Measurements from ENCODE around the gene PPME1.

Gene PPME1

DNA sequence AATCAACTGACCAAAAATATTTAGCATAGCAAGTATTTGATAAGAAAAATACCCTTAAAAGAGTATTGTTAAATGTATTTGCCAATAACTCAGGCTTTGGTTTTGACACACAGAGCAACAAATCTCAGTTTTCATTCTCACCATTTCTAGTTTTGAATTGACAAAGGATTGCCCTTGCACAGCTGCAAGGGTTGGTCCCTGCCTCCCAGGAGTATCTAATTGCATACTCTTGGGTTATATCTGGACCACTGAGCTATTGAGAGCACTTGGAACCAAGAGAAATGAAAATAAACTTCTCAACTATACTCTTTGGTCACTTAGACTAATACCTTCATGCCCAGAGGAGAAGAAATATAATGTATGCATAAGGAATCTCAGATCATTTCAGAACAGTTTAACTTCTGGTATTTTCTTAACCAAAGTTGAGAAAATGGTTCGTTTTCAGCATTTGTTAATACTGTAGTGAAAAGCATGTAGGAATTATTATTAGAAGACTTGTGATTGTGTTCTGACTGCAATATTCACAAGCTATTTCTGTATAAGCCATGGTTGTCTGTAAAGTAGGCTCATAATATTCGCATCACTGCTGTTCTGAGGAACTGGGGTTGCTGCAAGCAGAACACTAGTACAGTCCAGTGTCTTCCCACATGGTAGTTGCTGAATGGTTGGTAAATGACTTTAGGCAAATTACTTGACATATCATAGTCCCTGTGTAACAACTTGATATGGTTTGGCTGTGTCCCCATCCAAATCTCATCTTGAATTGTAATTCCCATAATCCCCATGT lies 8.2 kb upstream of the PPME1 start:
- peak; percentile 61 for DNase-seq

- no peak for DNase-seq
These were observed 2.3 kb upstream of the PPME1 start for GRCh38 chr11:74168838-74169237.

- DNase-seq = peak; percentile 65
These were observed 1.2 kb upstream of the PPME1 start for GRCh38 chr11:74169738-74170458.

DNA sequence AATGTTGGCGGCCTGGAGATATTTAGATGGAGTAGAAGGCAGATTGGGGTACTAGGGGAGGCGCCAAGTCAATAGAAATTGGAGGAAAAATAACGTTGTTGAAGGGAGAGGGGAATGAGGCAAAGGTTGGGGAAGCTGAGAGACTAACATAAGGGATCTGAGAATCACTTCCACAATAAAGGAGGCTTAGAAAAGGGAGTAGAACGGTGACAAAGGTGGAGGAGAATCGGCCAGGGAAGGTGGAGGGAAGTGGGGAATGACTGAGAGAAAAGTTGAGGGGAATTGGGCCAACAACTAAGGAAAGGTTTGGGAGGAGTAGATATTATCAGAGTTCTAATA lies 510 bp downstream of the PPME1 start:
- DNase-seq = no peak

DNA sequence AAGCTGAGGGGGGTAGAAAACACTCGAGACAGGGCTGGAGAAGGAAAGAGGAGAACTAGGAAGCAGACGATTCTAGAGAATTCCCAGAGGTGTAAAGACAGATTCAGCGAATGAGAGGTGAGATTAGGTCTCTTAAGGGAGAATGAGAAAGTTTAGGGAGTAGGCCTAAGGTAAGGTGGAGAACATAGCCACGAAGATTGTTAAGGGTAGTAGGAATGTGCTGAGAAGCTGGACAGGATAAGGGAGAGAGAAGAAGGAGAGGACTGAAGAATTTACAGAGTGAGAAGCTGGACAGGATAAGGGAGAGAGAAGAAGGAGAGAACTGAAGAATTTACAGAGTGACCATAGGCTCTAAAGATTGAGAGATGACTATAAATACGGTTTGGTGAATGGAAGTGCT lies 908 bp downstream of the PPME1 start:
- peak; percentile 87 for DNase-seq

DNA sequence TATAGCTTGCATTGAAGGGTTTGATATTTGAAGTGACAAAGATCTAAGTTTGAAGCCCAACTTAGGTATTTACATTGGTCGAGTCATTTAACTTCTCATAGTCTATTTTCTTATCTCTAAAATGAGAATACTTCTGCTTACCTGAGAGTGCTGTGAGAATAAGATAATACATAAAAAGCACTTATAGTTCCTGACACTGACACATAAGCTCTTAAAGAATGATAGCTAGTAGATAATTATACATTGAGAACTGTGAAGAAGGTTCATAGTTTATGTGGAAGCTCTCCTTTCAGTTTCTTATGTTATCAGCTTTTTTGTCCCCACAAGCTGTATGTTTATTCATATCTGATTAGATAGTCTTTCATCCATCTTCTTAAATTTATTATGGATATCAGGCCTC lies 4.8 kb downstream of the PPME1 start:
- peak; percentile 78 for DNase-seq

DNA sequence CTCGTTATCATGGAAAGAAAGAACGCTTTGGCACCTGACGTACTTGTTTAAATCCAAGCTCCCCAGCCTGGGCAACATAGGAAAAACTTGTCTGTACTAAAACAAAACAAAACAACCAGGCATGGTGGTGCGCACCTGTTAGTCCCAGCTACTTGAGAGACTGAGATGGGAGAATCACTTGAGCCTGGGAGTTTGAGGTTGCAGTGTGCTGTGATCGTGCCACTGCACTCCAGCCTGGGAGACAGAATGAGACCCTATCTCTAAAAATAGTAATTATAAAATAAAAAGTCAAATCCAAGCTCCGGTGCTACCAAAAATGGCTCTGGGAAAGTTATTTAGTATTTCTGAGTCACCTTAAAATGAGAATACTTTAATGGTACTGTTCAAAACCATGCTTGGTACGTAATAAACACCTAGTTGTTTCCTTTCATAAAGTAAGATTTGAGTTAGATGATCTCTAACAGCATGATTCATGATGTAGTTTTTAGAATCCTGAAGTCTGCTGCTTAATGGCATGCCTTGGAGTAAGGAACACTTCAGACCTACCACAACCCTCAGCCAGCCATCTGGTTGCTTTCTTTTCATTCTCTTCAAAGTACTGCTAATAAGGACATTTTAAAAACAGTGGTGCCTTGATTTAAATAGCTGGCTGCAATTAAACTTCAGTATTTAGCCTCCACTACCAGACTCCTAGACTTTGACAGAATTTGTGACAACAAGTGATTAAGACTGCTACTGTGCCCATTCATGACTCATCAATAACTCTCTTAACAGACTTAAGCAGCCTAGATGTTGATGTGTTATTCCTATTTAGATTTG lies 8.4 kb downstream of the PPME1 start:
- no peak for DNase-seq

- DNase-seq = no peak
These were observed 11.5 kb downstream of the PPME1 start for GRCh38 chr11:74182635-74183034.

- DNase-seq = no peak
These were observed 14.2 kb downstream of the PPME1 start for GRCh38 chr11:74185285-74185684.

- DNase-seq = peak; percentile 74
These were observed 14.6 kb downstream of the PPME1 start for GRCh38 chr11:74185695-74186094.

GRCh38 chr11:74195828-74196227 lies 24.7 kb downstream of the PPME1 start:
- DNase-seq = no peak

DNA sequence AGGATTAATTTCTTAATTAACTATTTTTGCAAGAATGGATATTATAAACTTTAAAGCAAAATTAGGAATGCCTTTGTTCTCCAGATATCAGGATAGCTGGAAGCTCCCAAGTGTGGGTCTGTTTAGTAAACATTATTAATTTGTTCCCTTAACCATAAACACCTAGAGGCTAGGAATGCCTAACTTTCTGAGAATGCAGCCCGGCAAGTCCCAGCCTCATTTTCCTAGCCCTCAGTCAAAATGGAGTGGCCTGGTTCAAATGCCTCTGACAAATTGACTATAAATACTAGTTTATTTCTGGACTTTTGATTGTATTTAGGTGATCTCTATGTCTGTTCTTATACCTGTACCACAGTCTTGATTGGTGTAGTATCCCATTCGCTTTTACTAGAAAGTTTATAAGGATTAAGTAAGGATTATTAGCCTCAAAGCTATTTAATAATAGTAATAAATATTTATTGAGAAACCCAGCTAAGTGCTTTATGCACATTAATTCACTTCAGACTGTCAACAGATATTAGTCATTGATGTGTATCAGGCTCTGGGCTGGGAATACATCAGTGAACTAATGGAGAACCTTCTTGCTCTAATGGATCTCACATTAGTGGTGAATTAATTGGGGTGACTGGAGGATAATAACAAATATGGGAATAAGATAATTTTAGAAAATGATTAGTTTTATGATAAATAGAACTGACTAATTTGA lies 25.8 kb downstream of the PPME1 start:
- DNase-seq = no peak

DNA sequence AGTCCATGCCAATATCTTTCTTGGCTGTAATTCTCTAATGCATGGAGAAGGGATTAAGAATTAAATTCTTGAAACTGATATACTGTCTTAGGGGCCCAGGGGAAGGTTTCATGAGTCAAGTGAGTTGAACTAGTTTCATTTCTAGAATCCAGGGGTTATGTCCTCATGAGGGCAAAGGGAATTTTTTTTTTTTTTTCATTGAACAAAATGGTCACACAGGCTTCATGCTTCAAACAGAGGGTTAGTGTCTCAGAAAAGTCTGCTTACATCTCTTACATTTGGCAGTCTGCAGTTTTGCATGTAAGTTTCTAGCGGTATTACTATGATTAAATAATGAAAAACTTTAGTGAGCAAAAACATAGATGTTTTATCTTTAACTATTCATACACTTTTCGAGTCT lies 32.9 kb downstream of the PPME1 start:
- DNase-seq = peak; percentile 57

DNA sequence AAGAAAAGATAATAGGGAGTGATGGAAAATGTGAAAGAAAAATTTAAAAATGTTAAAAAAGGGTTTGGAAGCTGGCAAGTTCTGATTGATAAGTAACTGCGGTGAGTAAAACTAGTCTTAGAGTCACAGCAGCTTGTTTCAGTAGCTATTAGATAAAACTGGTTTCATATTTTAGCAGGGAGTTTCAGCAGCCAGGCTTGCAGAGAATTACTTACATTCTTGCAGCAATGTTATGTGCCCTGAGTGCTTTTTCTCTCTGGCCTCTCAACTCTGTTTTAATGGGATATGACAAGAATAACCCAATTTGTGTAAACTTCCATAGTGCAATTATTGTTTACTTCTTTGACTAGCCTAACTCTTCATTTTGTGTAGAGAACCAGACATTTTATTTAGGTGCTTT lies 33.6 kb downstream of the PPME1 start:
- DNase-seq = no peak

DNA sequence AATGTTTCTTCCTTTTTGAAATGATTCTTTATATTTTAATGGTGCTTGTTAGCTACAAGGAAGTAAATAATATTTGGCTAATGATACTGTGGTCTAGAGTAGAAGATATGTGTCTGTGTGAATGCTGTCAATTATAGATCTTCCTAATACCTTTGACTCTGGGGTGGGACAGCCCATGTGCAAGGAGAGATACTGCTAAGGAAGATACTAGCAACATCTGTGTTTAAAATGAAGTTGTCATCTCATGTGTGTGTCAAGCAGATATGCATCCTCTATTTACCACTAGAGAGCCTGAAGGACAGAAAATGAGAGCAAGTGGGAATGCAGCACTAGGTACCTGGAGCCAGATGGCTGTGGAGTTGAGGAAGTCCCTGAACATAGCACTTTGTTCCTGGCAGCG lies 34.1 kb downstream of the PPME1 start:
- DNase-seq = peak; percentile 59

GRCh38 chr11:74206746-74207145 lies 35.7 kb downstream of the PPME1 start:
- no peak for DNase-seq

DNA sequence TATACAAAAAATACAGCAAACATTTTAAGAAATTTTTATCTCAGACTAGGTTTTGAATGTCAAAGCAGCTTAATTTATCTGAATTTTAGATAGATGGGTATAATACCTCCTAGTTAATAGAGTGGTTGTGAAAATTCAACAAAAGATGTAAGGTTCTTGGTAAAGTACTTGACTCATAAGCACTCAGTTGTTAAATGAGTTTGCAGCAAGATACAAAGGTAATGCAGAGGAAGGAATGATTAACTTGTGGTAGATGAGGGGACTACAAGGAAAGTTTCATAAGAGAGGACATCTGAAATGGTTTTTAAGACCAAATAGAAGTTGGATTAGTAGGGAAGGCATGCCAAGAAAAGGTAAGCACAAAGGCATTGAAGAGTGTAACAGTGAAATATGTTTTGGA lies 37.4 kb downstream of the PPME1 start:
- no peak for DNase-seq

DNA sequence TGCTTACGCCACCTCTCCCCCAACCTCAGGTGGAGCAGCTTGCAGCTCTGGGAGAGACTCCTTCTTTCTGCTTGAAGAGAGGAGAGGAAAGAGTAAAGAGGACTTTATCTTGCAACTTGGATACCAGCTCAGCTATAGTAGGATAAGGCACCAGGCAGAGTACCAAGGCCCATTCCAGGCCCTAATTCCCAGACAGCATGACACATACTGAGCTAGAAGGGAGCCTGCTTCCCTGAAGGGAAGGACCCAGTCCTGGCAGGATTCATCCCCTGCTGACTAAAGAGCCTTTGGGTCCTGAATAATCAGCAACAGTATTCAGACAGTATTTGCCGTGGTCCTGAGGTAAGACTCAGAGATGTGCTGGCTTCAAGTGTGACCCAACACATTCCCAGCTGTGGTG lies 41.4 kb downstream of the PPME1 start:
- DNase-seq = no peak

GRCh38 chr11:74220376-74220775 lies 49.3 kb downstream of the PPME1 start:
- DNase-seq = no peak

DNA sequence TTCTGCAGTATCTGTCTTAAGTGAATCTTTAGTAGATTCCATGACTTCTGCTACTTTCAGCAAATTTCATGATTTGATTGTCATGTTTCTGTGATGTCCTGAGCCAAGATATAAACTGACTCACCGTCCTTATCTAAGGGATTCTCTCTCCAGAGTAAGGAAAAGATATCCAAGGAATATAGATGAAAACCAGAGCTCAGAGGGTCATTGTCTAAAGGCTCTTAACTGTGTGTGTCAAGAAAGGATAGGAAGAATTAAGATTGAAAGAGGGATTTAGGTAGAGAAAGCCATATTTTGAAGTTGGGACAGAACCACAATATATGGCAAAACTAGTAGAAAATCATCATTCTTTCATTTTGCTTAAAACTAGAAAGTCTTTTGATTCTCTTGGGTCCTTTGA lies 50.7 kb downstream of the PPME1 start:
- DNase-seq = no peak

DNA sequence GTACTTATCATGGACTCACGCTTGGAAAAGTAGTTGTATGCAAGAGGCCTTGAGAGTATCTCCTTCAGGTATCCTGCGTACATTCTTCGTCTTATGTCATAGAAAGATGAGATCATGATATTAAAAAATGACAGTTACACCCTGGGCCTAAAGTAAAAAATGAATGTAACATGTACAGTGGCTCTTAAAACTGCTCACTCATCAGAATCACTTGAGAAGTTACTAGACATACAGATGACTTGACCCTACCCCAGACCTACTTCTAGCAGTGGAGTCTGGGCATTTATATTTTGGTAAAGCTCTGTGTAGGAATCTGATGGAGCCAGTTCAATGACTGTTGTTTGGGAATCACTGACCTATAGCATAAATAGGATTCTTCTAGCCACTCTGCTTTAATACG lies 54.5 kb downstream of the PPME1 start:
- no peak for DNase-seq

DNA sequence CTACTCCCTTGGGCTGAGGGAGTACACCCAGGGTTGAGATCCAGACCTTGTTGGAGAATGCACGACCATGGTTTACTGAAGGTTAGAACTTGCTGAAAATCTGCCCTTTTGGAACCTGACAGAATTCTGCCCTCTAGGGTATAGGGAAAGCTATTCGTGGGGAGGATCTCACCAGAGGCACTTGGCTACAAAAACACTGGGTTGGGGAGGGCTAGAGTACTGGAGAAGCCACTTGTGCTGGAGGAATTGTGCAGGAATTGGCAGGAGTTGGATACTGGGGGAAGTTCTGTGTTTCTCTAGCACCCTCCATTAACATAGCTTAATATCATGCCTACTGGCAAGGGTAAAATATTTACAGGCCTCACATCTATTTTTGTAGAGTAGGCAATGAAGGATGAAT lies 55.8 kb downstream of the PPME1 start:
- peak; percentile 68 for DNase-seq

GRCh38 chr11:74232311-74232950 lies 61.3 kb downstream of the PPME1 start:
- DNase-seq = no peak
